Kidney (tissue), 14 donors: ENCODE data around the gene OXER1. TPM values are rescaled to one million over a fixed set of nuclear protein-coding genes. Genes with fewer than 3 reads are reported as not detected.

Experiments used
- DNase-seq, 5 donors: peaks; one replicate each; pipeline ENCODE4 v3.0.0-alpha.2; 2013 to 2020
- FAIRE-seq: peaks from 2 replicates; lab custom pipeline; 2012; peaks lifted over from hg19 to GRCh38; lab: Jason Lieb, UNC
- H3K27ac ChIP-seq, 2 donors: one replicate each; pipeline ENCODE4 v1.7.0; 2013; ENCODE audit warnings: low read depth in 2 of 2, low read length in 2 of 2, inconsistent platforms in 1 of 2
- H3K27me3 ChIP-seq: one replicate; pipeline ENCODE4 v1.7.1; 2013; ENCODE audit warnings: low read length, inconsistent platforms; ENCODE audit not compliant: control insufficient read depth, insufficient read depth
- H3K36me3 ChIP-seq, 3 donors: one replicate each; pipeline versions ENCODE4 v1.7.0 to v1.7.1; 2013; ENCODE audit warnings: low read length in 3 of 3, control low read depth in 1 of 3, inconsistent platforms in 1 of 3; ENCODE audit not compliant: insufficient read depth in 3 of 3, control insufficient read depth in 2 of 3
- H3K4me1 ChIP-seq, 3 donors: one replicate each; pipeline versions ENCODE4 v1.7.0 to v1.7.1; 2013; ENCODE audit warnings: low read length in 3 of 3, inconsistent platforms in 1 of 3, low read depth in 1 of 3; ENCODE audit not compliant: control insufficient read depth in 2 of 3, insufficient read depth in 2 of 3
- H3K4me3 ChIP-seq, 3 donors: one replicate each; pipeline versions ENCODE4 v1.7.0 to v1.8.1; 2013; ENCODE audit warnings: low read length in 3 of 3, control low read depth in 1 of 3, inconsistent platforms in 1 of 3
- H3K9ac ChIP-seq, 3 donors: one replicate each; pipeline versions ENCODE4 v1.7.0 to v1.7.1; 2013; ENCODE audit warnings: low read length in 3 of 3, control low read depth in 1 of 3, inconsistent platforms in 1 of 3
- H3K9me3 ChIP-seq, 3 donors: one replicate each; pipeline versions ENCODE4 v1.7.0 to v1.7.1; 2013; ENCODE audit warnings: low read length in 3 of 3, control low read depth in 1 of 3, inconsistent platforms in 1 of 3; ENCODE audit not compliant: control insufficient read depth in 2 of 3, insufficient read depth in 1 of 3
- intact Hi-C: fragments of 100-400 bp; cut with DNase I; formaldehyde crosslinking; loops from one replicate; pipeline ENCODE4 v1.11.1; 2022
- polyA plus RNA-seq: library from polyadenylated mRNA; stranded (reverse); fragments of 350-450 nt; fragmentation: Illumina TruSeq; extraction: RNeasy Lipid Tissue Mini Kit (QIAGEN cat#74804); gene quantifications from one replicate; pipeline ENCODE4 v1.2.3, GENCODE V29; 2014; ENCODE audit warnings: low read depth, low replicate concordance; ENCODE audit not compliant: insufficient read depth
- total RNA-seq: library from RNA; stranded (reverse); fragmentation: NEBNext Ultra II Directional; extraction: Animal tissue kit (Norgen Biotek cat#: 25700); gene quantifications from one replicate; pipeline ENCODE4 v1.2.1, GENCODE V29; 2021
- TF ChIP-seq, protein P1 (sequence below): IDR thresholded peaks from 3 replicates; pipeline ENCODE4 v1.5.1; 2012; ENCODE audit warnings: mild to moderate bottlenecking, moderate library complexity, borderline replicate concordance; ENCODE audit not compliant: insufficient read depth; ENCODE audit errors: extremely low read depth
- donor health status: control.
- donor health status: control.
- donor health status: control.
- donor health status: control.
- donor health status: control.
- donor health status: DM: yes; HTN: yes; CAD: no.
- donor health status: Normal renal cell carcinoma (clear cell type).

OXER1 gene
- total and polyA plus RNA-seq, 2 donors from 2014 or later, result 2.5 to 5.4 TPM

DNA sequence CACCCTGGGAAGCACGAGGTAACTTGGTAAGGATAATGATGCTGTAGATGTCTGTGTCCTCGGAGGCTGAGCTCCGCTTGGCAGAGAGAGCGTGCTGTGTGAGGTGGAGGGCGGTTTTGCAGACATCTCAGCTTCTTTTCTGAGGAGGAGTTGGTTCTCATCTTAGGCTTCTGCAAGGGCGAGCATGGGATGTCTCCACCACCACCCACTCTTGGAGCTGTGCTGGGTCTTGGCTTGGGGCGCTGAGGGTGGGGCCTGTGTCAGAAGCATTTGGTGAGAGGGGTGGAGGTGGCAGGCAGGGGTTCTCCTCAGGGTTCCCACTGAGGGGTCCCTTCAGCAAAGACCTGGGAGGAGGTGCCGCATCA lies 9.2 kb downstream of the OXER1 start:
- TF ChIP-seq, protein P1, sequence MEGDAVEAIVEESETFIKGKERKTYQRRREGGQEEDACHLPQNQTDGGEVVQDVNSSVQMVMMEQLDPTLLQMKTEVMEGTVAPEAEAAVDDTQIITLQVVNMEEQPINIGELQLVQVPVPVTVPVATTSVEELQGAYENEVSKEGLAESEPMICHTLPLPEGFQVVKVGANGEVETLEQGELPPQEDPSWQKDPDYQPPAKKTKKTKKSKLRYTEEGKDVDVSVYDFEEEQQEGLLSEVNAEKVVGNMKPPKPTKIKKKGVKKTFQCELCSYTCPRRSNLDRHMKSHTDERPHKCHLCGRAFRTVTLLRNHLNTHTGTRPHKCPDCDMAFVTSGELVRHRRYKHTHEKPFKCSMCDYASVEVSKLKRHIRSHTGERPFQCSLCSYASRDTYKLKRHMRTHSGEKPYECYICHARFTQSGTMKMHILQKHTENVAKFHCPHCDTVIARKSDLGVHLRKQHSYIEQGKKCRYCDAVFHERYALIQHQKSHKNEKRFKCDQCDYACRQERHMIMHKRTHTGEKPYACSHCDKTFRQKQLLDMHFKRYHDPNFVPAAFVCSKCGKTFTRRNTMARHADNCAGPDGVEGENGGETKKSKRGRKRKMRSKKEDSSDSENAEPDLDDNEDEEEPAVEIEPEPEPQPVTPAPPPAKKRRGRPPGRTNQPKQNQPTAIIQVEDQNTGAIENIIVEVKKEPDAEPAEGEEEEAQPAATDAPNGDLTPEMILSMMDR, result no peak
- no peak overlapping the region for H3K9ac ChIP-seq
- peaks cover 0 to 5% (median 0%) of the 10 kb centered on the region in 3 donors for H3K4me1 ChIP-seq
- intact Hi-C loops, result no loop called here
- no peaks in the 10 kb centered on the region for H3K27me3 ChIP-seq
- no peak overlapping the region for H3K4me3 ChIP-seq
- no peaks in the 10 kb centered on the region for H3K36me3 ChIP-seq
- no peaks in the 10 kb centered on the region for H3K9me3 ChIP-seq
- DNase-seq (no peak), FAIRE-seq (no peak)
- no peak overlapping the region for H3K27ac ChIP-seq

DNA sequence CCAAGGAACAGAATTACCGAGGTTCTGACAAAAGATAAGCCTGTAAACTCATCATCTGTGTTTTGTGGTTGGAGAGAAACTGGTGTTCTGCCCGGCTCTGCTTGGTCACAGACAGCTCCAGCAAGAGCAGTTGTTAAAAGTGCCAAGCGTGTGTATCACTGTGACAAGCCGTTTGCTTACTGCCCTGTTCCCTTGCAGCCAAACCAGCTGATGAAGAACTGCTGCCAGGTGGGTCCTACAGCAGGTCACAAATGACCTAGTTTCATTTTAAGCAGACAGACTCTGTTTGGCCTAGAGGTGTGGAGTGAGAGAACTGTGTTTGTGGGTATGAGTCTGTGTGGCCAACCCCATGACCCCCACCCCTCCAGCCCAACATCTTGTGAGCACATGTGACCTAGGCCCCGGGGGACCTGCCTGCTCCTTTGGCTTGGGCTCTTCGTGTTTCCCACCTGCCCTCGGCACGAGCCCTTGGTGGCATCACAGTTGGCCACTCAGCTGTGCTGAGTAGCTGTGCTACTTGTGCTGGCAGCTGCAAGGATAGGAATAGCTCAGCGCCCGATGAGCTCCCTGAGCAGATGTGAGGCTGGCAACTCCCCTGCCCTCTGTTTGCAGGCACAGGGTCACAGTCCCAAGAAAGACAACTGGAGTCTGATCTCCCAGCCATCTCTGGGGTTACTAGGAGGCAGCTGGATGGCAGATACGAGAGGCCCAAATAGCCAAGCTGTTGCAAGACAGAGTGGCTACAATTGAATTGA lies 9.7 kb downstream of the OXER1 start:
- intact Hi-C loops, result no loop called here
- Histone ChIP-seq H3K9ac (no peak overlapping the region), H3K27ac (peak overlapping the region in 1 of 2 donors; percentile 45), H3K4me3 (no peak overlapping the region), H3K9me3 (no peaks in the 10 kb centered on the region), H3K36me3 (no peaks in the 10 kb centered on the region), H3K27me3 (no peaks in the 10 kb centered on the region), H3K4me1 (peaks cover 0 to 5% (median 0%) of the 10 kb centered on the region in 3 donors)
- TF ChIP-seq, protein P1, result no peak
- DNase-seq, result peak in 1 of 5 donors; percentile 32
- no peak for FAIRE-seq

GRCh38 chr2:42752816-42753813 lies 10.8 kb downstream of the OXER1 start:
- intact Hi-C loops, result no loop called here
- Histone ChIP-seq H3K9me3 (no peaks in the 10 kb centered on the region), H3K27me3 (no peaks in the 10 kb centered on the region), H3K4me3 (no peak overlapping the region), H3K9ac (no peak overlapping the region), H3K27ac (no peak overlapping the region), H3K36me3 (no peaks in the 10 kb centered on the region), H3K4me1 (peaks cover 0 to 5% (median 0%) of the 10 kb centered on the region in 3 donors)
- no peak for DNase-seq
- FAIRE-seq, result no peak
- TF ChIP-seq, protein P1, result no peak
